Right lobe of liver (tissue), 6 donors: ENCODE measurements around the gene CUX1. TPM values are rescaled to one million over a fixed set of nuclear protein-coding genes. Genes with fewer than 3 reads are reported as not detected.

Experiments
- ATAC-seq, 4 donors: fragments of 200-7000 bp; cut with Tn5 transposase; one replicate each; pipeline ENCODE4 v1.9.1; 2020; ENCODE audit warnings: mild to moderate bottlenecking in 4 of 4, moderate library complexity in 4 of 4
- DNase-seq, 3 donors: peaks; one replicate each; pipeline ENCODE4 v3.0.0-alpha.2; 2020
- H3K27ac ChIP-seq, 3 donors: fragments of 200-600 bp; one replicate each; pipeline ENCODE4 v1.8.0; 2022
- H3K27me3 ChIP-seq, 2 donors: fragments of 200-600 bp; one replicate each; pipeline ENCODE4 v1.8.0; 2022
- H3K36me3 ChIP-seq, 4 donors: fragments of 200-600 bp; sonication (generic) in 1 of 4; one replicate each; pipeline versions ENCODE4 v1.5.1 to v1.8.0; 2017 to 2022; ENCODE audit warnings: control low read depth in 1 of 4
- H3K4me1 ChIP-seq, 4 donors: fragments of 200-600 bp; sonication (generic) in 1 of 4; one replicate each; pipeline versions ENCODE4 v1.5.1 to v1.8.0; 2017 to 2022; ENCODE audit warnings: control low read depth in 1 of 4
- H3K4me3 ChIP-seq, 3 donors: fragments of 200-600 bp; one replicate each; pipeline ENCODE4 v1.8.0; 2022
- H3K9me3 ChIP-seq, 4 donors: fragments of 200-600 bp; sonication (generic) in 1 of 4; one replicate each; pipeline versions ENCODE4 v1.5.1 to v1.8.0; 2017 to 2022; ENCODE audit warnings: control low read depth in 1 of 4
- POLR2A ChIP-seq: fragments of 450-650 bp; IDR thresholded peaks from one replicate; pipeline ENCODE4 v1.6.1; 2017; ENCODE audit warnings: antibody characterized with exemption, mild to moderate bottlenecking
- WGBS: methylation state at CpG from one replicate; pipeline ENCODE4 v1.1.6; 2018; ENCODE audit warnings: low coverage, low lambda C conversion rate; ENCODE audit not compliant: insufficient coverage; ENCODE audit errors: missing lambda C conversion rate; 5-methylcytosine and 5-hydroxymethylcytosine counted together
- intact Hi-C, 2 donors: fragments of 100-400 bp; cut with DNase I; formaldehyde crosslinking; loops; one replicate each; pipeline versions ENCODE4 v1.11.2 to v1.14.1; 2022
- total RNA-seq, 6 experiments: library from RNA; depleted of rRNA in 2 of 6; stranded (reverse); fragments of >200 nt in 2 of 6; fragmentation: NEBNext Ultra II Directional in 3 of 6; extraction: Animal tissue kit (Norgen Biotek cat#: 25700) in 3 of 6; gene quantifications; one replicate each; pipeline versions ENCODE4 v1.1.0 to v1.2.4, GENCODE V29; 2016 to 2023
- TF ChIP-seq, protein P1 (sequence below), 4 donors: fragments of 200-600 bp in 3 of 4; fragments of 450-650 bp in 1 of 4; IDR thresholded peaks; one replicate each; pipeline versions ENCODE4 v1.5.1 to v1.8.0; 2016 to 2022; ENCODE audit warnings: antibody characterized with exemption in 4 of 4, mild to moderate bottlenecking in 2 of 4
- donor health status: DM: no; HTN: yes; CAD: no.
- donor health status: DM: no; HTN: no; CAD: no.
- donor health status: DM: no; HTN: no; CAD: no.
- donor health status: DM: no; HTN: yes; CAD: no.
- donor health status: DM: no; HTN: yes; CAD: no.

CUX1 gene
- total RNA-seq, 6 experiments from 2014 or later = 34.3 to 53.1 (median 40.6) TPM

DNA sequence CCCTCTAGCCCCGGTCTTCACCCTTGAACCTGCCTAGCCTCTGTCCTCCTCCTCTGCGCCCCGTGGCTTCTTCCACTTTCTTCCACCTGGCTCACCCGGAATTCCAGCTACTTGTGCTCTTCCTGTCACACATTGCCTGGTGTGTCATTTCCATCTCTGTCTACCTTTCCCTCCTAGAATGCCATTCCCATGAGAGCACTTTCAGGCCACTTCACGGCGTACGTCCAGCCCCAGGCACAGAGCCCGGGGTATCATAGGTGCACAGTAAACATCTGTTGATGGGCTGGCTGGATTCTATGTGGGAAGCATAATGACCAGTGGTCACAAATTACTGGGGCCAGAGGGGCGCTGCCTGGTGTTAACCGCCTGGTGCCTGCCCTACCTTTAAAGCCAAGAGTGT, 161.3 kb downstream of the CUX1 start:
- ATAC-seq (no peak), DNase-seq (no peak)
- Histone ChIP-seq H3K9me3 (no peaks in the 10 kb centered on the region), H3K27me3 (no peaks in the 10 kb centered on the region), H3K36me3 (no peaks in the 10 kb centered on the region), H3K4me3 (no peak overlapping the region), H3K27ac (no peak overlapping the region), H3K4me1 (peaks cover 0 to 4% (median 0%) of the 10 kb centered on the region in 4 donors)
- TF ChIP-seq POLR2A = no peak
- TF ChIP-seq, protein P1, sequence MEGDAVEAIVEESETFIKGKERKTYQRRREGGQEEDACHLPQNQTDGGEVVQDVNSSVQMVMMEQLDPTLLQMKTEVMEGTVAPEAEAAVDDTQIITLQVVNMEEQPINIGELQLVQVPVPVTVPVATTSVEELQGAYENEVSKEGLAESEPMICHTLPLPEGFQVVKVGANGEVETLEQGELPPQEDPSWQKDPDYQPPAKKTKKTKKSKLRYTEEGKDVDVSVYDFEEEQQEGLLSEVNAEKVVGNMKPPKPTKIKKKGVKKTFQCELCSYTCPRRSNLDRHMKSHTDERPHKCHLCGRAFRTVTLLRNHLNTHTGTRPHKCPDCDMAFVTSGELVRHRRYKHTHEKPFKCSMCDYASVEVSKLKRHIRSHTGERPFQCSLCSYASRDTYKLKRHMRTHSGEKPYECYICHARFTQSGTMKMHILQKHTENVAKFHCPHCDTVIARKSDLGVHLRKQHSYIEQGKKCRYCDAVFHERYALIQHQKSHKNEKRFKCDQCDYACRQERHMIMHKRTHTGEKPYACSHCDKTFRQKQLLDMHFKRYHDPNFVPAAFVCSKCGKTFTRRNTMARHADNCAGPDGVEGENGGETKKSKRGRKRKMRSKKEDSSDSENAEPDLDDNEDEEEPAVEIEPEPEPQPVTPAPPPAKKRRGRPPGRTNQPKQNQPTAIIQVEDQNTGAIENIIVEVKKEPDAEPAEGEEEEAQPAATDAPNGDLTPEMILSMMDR (IDR thresholded peaks at IDR 0.05) = no peak
- intact Hi-C loops = no loop called here
- WGBS = 91% methylated on average over 8 of the region's 10 CpGs

DNA sequence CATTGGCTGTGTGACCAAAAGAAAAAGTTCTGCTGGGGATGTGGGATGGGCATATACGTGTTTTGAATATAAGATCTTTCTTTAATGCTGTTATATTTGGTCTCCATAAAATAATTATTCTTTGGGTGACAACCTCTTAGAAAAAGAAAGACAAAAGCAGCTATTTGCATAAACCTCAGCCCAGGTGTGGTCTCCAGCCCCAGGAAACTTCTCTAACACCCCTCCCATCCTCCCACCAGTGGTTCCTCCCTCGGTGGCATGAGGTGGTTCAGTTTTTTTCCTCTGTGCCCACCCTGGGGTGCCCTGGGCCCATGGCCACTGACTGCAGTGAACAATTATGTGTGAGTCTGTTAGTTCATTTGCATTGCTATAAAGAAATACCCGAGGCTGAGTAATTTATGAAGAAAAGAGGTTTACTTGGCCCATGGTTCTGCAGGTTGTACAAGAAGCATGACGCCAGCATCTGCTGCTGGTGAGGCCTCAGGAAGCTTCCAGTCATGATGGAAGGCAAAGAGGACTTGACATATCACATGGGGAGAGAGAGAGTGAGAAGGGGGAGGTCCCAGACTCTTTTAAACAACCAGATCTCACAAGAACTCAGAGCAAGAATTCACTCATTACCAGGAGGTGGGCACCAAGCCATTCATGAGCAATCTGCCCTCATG, 165.9 kb downstream of the CUX1 start:
- H3K36me3 ChIP-seq = no peaks in the 10 kb centered on the region
- no peaks in the 10 kb centered on the region for H3K27me3 ChIP-seq
- no peaks in the 10 kb centered on the region for H3K4me1 ChIP-seq
- H3K4me3 ChIP-seq = no peak overlapping the region
- H3K27ac ChIP-seq = no peak overlapping the region
- intact Hi-C loops = no loop called here
- ATAC-seq = no peak
- no peak for DNase-seq
- TF ChIP-seq, protein P1 (IDR thresholded peaks at IDR 0.05) = no peak
- no peak for TF ChIP-seq POLR2A
- 96% methylated on average over 4 of the region's 4 CpGs for WGBS
- H3K9me3 ChIP-seq = no peaks in the 10 kb centered on the region

DNA sequence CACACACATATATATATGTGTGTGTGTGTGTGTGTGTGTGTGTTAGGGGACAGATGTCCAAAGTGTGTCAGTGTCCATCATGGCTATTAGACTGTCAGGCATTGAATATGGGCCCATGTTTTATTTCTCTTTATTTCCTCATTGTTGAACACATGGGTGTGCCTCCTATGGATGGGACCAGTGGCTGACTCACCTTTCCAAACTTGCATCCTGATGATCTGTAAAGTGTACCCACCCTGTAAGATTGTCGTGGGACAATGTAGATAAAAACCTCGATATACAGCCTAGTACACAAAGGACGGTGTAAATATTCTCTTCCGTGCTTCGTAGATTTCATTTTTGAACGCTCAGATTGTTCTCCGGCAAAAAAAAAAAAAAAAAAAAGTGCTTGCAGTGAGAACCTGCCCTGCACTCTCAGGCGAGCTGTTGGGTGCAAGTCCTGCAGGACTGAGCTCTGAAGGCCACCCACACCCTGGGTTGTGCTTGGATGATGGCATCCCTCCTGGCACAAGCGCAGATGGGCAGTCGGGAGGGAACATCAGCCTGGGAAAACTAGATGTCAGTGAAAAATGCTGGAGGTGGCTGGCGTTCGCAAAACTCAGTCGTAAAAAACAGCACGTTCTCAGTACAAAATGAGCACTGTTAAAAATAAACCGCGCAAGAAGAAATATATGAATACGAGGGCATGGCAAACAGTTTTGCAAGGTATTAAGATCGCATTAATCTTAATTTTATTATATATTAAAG, 166.9 kb downstream of the CUX1 start:
- no peak for DNase-seq
- Histone ChIP-seq H3K9me3 (no peaks in the 10 kb centered on the region), H3K36me3 (no peaks in the 10 kb centered on the region), H3K4me3 (no peak overlapping the region), H3K27me3 (no peaks in the 10 kb centered on the region), H3K27ac (no peak overlapping the region), H3K4me1 (no peaks in the 10 kb centered on the region)
- TF ChIP-seq POLR2A = no peak
- TF ChIP-seq, protein P1 (IDR thresholded peaks at IDR 0.05) = no peak
- 92% methylated on average over 16 of the region's 18 CpGs for WGBS
- intact Hi-C loops = no loop called here
- ATAC-seq = no peak

DNA sequence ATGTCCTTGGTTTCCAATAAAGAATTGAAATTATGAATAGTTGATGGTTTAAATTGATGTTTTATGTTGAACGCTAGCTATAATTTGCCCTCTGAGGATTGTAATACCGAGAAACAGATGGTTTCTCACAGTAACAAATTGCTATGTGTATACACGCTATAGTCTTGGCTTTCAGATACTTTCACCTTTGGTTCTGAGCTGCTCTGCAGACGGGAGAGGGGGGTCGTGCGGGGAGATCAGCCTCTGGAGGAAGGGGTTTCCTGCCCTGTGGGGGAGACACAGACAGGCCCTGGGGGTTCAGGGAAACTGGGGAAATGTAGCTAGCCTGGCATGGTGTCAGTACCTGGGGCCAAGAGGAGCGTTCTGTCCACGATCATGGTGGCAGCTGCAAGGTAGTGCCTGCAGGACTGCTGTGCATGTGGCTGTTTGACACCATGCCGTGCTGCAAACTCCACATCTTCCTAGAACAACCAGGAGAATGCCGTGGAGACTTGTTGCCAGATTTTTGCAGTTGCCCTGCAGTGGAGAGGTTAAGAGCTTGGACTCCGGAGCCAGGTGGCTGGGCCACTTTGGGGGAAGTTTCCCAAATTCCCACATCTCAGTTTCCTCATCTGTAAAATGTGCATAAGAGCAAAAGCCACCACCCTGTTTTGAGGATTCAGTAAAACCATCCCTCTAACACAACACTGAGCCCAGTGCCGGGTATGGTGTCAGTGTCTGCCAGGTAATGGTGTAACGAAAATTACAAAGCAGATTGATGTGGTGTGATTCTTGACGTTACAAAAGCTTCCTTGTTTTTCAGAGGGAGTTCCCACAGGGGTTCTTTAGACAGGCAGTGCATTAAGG, 167.9 kb downstream of the CUX1 start:
- 76% methylated on average over 9 of the region's 14 CpGs for WGBS
- no peaks in the 10 kb centered on the region for H3K4me1 ChIP-seq
- TF ChIP-seq POLR2A = no peak
- TF ChIP-seq, protein P1 (IDR thresholded peaks at IDR 0.05) = no peak
- intact Hi-C loops = no loop called here
- no peaks in the 10 kb centered on the region for H3K36me3 ChIP-seq
- no peak overlapping the region for H3K4me3 ChIP-seq
- H3K27ac ChIP-seq = no peak overlapping the region
- no peaks in the 10 kb centered on the region for H3K27me3 ChIP-seq
- no peak for DNase-seq
- ATAC-seq = no peak
- no peaks in the 10 kb centered on the region for H3K9me3 ChIP-seq
